Aorta (tissue), 5 donors: ENCODE results near the gene MTCL1. TPM values are rescaled to one million over a fixed set of nuclear protein-coding genes. Genes with fewer than 3 reads are reported as not detected.

Experiments used
- ATAC-seq: fragments of 200-7000 bp; cut with Tn5 transposase; one replicate; pipeline ENCODE4 v1.9.1; 2022; ENCODE audit warnings: moderate library complexity; ENCODE audit not compliant: low FRiP score
- DNase-seq, 2 donors: peaks; one replicate each; pipeline ENCODE4 v3.0.0-alpha.2; 2020
- H3K27ac ChIP-seq, 2 donors: one replicate each; pipeline ENCODE4 v1.5.1; 2013; ENCODE audit warnings: low read length in 2 of 2, mild to moderate bottlenecking in 2 of 2, moderate library complexity in 2 of 2, control low read depth in 1 of 2, inconsistent platforms in 1 of 2, low read depth in 1 of 2
- H3K27me3 ChIP-seq, 2 donors: one replicate each; pipeline ENCODE4 v1.6.1; 2013; ENCODE audit warnings: control low read depth in 1 of 2, low read length in 1 of 2, mild to moderate bottlenecking in 1 of 2, moderate library complexity in 1 of 2; ENCODE audit not compliant: insufficient read depth in 2 of 2, control insufficient read depth in 1 of 2
- H3K36me3 ChIP-seq, 2 donors: one replicate each; pipeline ENCODE4 v1.6.1; 2013; ENCODE audit warnings: control low read depth in 1 of 2, low read length in 1 of 2, mild to moderate bottlenecking in 1 of 2; ENCODE audit not compliant: insufficient read depth in 2 of 2, control insufficient read depth in 1 of 2
- H3K4me1 ChIP-seq, 2 donors: one replicate each; pipeline ENCODE4 v1.6.1; 2013; ENCODE audit warnings: low read length in 2 of 2, control low read depth in 1 of 2, mild to moderate bottlenecking in 1 of 2, moderate library complexity in 1 of 2; ENCODE audit not compliant: insufficient read depth in 2 of 2, control insufficient read depth in 1 of 2
- H3K4me3 ChIP-seq, 2 donors: one replicate each; pipeline ENCODE4 v1.5.1; 2013; ENCODE audit warnings: low read length in 2 of 2, control low read depth in 1 of 2, mild to moderate bottlenecking in 1 of 2
- H3K9me3 ChIP-seq: one replicate; pipeline ENCODE4 v1.6.1; 2013; ENCODE audit warnings: mild to moderate bottlenecking, low read length; ENCODE audit not compliant: control insufficient read depth
- WGBS, 2 donors: extraction: QIAGEN DNeasy Blood & Tissue Kit; methylation state at CpG; one replicate each; pipeline ENCODE4 v1.1.7; 2013; 5-methylcytosine and 5-hydroxymethylcytosine counted together
- intact Hi-C, 2 donors: fragments of 100-400 bp; cut with DNase I; formaldehyde crosslinking; loops; one replicate each; pipeline versions ENCODE4 v1.14.2 to v1.15.0; 2022
- polyA plus RNA-seq, 2 donors: library from polyadenylated mRNA; stranded (reverse); fragments of 200-250 nt; gene quantifications; one replicate each; pipeline ENCODE4 v1.2.3, GENCODE V29; 2013
- total RNA-seq, 2 donors: library from RNA; stranded (reverse); fragmentation: NEBNext Ultra II Directional; extraction: Animal tissue kit (Norgen Biotek cat#: 25700); gene quantifications; one replicate each; pipeline ENCODE4 v1.2.1, GENCODE V29; 2021
- donor health status: healthy with polysubstance abuse.
- donor health status: Bipolar disorder and iron deficiency.
- donor health status: DM: no; HTN: no; CAD: no.
- donor health status: DM: no; HTN: no; CAD: no.
- donor health status: DM: yes; HTN: yes; CAD: no.

MTCL1 gene
- total and polyA plus RNA-seq, 4 donors, result 0.75 to 14.2 (median 6.2) TPM

DNA sequence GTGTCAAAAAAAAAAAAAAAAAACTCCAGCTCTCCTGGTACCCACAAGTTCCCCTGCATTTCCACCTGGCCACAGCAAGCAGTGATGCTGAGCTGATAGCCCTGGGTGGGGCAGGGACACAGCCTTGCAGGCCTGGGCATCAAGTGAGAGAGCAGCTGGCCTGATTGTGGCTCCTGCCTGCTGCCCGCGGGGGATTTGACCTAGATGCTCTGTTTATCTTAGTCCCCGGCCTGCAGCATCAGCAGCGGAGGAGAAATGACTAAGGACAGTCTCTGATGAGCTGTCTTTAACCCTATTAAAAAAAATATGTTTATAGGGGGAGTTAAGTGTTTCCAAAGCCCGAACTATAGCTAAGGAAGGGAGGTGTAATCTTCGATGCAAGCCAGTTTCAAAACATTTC, 102.6 kb downstream of the MTCL1 start:
- H3K9me3 ChIP-seq, result no peaks in the 10 kb centered on the region
- H3K27me3 ChIP-seq, result no peaks in the 10 kb centered on the region
- DNase-seq (no peak), ATAC-seq (no peak)
- H3K4me1 ChIP-seq, result no peaks in the 10 kb centered on the region
- no peaks in the 10 kb centered on the region for H3K36me3 ChIP-seq
- intact Hi-C loops, result loop anchor here in 1 of 2 donors (10.0 kb wide), 1 partner anchor 247 kb away; no protein-coding TSS in a partner anchor
- WGBS, 2 donors, result 89 to 90% methylated on average over 6 of the region's 6 CpGs
- no peak overlapping the region for H3K4me3 ChIP-seq
- H3K27ac ChIP-seq, result no peak overlapping the region

GRCh38 chr18:8809514-8809913, 104.2 kb downstream of the MTCL1 start:
- no peaks in the 10 kb centered on the region for H3K4me1 ChIP-seq
- DNase-seq (no peak), ATAC-seq (no peak)
- intact Hi-C loops, result loop anchor here in 1 of 2 donors (10.0 kb wide), 1 partner anchor 245 kb away; no protein-coding TSS in a partner anchor
- no peak overlapping the region for H3K4me3 ChIP-seq
- no peak overlapping the region for H3K27ac ChIP-seq
- no peaks in the 10 kb centered on the region for H3K9me3 ChIP-seq
- no peaks in the 10 kb centered on the region for H3K36me3 ChIP-seq
- H3K27me3 ChIP-seq, result no peaks in the 10 kb centered on the region
- WGBS, 2 donors, result 96% methylated on average over 13 of the region's 13 CpGs

DNA sequence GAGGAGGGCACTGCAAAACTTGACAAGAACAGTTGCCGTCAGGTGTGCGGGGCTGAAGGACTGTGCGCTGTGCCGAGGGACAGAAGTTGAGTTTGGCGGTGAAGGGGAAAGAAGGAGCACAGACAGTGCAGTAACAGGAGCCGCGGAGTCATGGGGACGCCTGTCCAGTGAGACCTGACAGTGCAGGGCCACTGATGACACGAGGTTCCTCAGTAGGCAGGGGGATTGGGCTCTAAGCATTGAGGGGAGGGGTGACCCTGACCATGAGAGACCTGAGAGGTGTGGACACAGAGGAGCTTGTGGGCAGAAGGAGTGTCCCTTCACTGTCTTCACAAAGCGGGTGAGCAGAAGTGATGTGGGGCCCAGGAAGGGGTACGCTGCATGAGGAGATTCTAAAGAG, 104.8 kb downstream of the MTCL1 start:
- Histone ChIP-seq H3K36me3 (no peaks in the 10 kb centered on the region), H3K27ac (no peak overlapping the region), H3K4me3 (no peak overlapping the region), H3K4me1 (no peaks in the 10 kb centered on the region), H3K9me3 (no peaks in the 10 kb centered on the region), H3K27me3 (no peaks in the 10 kb centered on the region)
- WGBS, 2 donors, result 96 to 97% methylated on average over 11 of the region's 11 CpGs
- ATAC-seq, result no peak
- intact Hi-C loops, result no loop called here
- no peak for DNase-seq

- DNase-seq (no peak), ATAC-seq (no peak)
- no peak overlapping the region for H3K27ac ChIP-seq
- H3K4me3 ChIP-seq, result no peak overlapping the region
- H3K27me3 ChIP-seq, result no peaks in the 10 kb centered on the region
- H3K4me1 ChIP-seq, result no peaks in the 10 kb centered on the region
- H3K36me3 ChIP-seq, result no peaks in the 10 kb centered on the region
- H3K9me3 ChIP-seq, result no peaks in the 10 kb centered on the region
- WGBS, 2 donors, result 89% methylated on average over 6 of the region's 6 CpGs
- intact Hi-C loops, result no loop called here
These were observed 105.8 kb downstream of the MTCL1 start for GRCh38 chr18:8811115-8811514.

DNA sequence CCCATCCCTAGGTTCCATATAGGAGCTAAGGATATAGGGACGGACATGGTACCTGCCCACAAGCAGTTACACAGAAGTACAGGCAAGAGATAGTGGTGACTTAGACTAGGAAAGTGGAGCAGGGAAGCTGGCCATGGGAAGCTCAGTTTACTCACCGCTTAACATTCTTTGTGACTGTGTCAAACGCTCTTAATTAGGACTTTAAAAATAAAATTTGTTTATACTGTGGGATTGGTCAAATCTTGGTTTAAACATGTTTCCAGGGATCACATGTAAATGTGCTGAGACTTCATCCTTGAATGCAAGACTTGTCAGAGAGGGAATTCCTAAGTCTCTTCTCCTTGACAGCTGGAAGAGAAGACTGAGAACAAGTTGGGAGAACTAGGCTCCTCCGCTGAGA, 107.3 kb downstream of the MTCL1 start:
- no peaks in the 10 kb centered on the region for H3K9me3 ChIP-seq

DNA sequence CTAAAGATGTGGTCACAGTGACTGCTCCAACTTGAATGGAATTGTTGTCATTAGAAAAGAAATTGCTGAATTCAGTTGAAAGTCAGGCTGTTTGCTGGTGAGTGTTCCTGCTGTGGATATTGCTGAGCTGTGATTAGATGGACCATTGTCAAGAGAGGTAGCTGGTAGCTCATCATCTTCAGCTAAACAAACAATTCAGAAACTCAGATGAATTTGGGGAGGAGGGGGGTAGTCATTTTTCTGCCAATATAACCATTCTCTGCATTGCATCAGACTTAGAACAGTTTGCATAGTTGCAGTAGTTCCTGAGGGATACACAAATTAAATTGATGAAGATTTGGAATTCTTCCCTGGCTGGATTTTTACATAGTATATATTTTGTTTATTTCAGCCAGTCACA, 108.3 kb downstream of the MTCL1 start:
- intact Hi-C loops, result no loop called here
- Histone ChIP-seq H3K36me3 (peaks cover 0 to 2% of the 10 kb centered on the region in 2 donors), H3K9me3 (no peaks in the 10 kb centered on the region), H3K4me3 (no peak overlapping the region), H3K27me3 (no peaks in the 10 kb centered on the region), H3K4me1 (peaks cover 0 to 1% of the 10 kb centered on the region in 2 donors), H3K27ac (no peak overlapping the region)
- ATAC-seq (no peak), DNase-seq (no peak)

More for the DNA sequence above, 107.3 kb downstream of the MTCL1 start:
- DNase-seq (no peak), ATAC-seq (no peak)
- no peak overlapping the region for H3K27ac ChIP-seq
- H3K4me3 ChIP-seq, result no peak overlapping the region
- H3K36me3 ChIP-seq, result no peaks in the 10 kb centered on the region
- intact Hi-C loops, result no loop called here
- peaks cover 0 to 1% of the 10 kb centered on the region in 2 donors for H3K4me1 ChIP-seq
- WGBS, 2 donors, result 90 to 91% methylated on average over 4 of the region's 4 CpGs
- no peaks in the 10 kb centered on the region for H3K27me3 ChIP-seq

- DNase-seq (no peak), ATAC-seq (no peak)
- Histone ChIP-seq H3K4me3 (no peak overlapping the region), H3K27me3 (no peaks in the 10 kb centered on the region), H3K36me3 (peaks cover 0 to 3% of the 10 kb centered on the region in 2 donors), H3K27ac (no peak overlapping the region), H3K9me3 (no peaks in the 10 kb centered on the region), H3K4me1 (peaks cover 0 to 1% of the 10 kb centered on the region in 2 donors)
- intact Hi-C loops, result no loop called here
- 71 to 75% methylated on average over 6 of the region's 6 CpGs for WGBS, 2 donors
These were observed 108.8 kb downstream of the MTCL1 start for GRCh38 chr18:8814206-8814605.

GRCh38 chr18:8816220-8816619, 110.9 kb downstream of the MTCL1 start:
- 62 to 69% methylated on average over 3 of the region's 3 CpGs for WGBS, 2 donors
- H3K4me1 ChIP-seq, result peaks cover 0 to 1% of the 10 kb centered on the region in 2 donors
- no peak overlapping the region for H3K27ac ChIP-seq
- H3K9me3 ChIP-seq, result no peaks in the 10 kb centered on the region
- peaks cover 0 to 3% of the 10 kb centered on the region in 2 donors for H3K36me3 ChIP-seq
- intact Hi-C loops, result no loop called here
- H3K27me3 ChIP-seq, result no peaks in the 10 kb centered on the region
- no peak for ATAC-seq
- DNase-seq, result no peak
- H3K4me3 ChIP-seq, result no peak overlapping the region

DNA sequence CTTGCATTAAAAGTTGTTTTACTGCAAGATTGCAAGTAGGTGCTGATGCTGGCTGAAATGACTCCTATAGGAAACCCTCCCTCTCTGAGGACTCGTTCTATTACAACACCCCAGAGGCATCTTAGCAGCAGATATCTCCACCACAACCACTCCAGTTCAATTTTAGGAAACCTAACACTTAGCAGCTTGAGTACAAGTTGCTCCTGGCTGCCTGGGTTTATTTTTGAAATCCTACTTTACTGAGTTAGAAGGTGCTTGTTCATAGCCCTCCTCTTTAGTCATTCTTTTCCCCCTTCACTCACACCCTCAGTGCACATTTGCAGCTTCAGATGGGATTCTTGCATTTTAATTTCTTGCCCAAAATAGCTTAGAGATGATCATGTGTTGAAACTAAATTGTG, 111.5 kb downstream of the MTCL1 start:
- intact Hi-C loops, result no loop called here
- peaks cover 0 to 3% of the 10 kb centered on the region in 2 donors for H3K36me3 ChIP-seq
- H3K4me3 ChIP-seq, result no peak overlapping the region
- H3K27me3 ChIP-seq, result no peaks in the 10 kb centered on the region
- no peaks in the 10 kb centered on the region for H3K9me3 ChIP-seq
- ATAC-seq (no peak), DNase-seq (no peak)
- no peak overlapping the region for H3K27ac ChIP-seq
- peaks cover 0 to 1% of the 10 kb centered on the region in 2 donors for H3K4me1 ChIP-seq
- WGBS, 2 donors, result 21 to 25% methylated on average over 1 of the region's 1 CpG
